Adrenal gland (tissue), 5 donors: Measurements from ENCODE around the gene PRDM16.

Source experiments
- POLR2A ChIP-seq, 2 donors: fragments of 450-650 bp; IDR thresholded peaks; one replicate each; pipeline ENCODE4 v1.6.1; 2017; ENCODE audit warnings: antibody characterized with exemption in 2 of 2, mild to moderate bottlenecking in 2 of 2, moderate library complexity in 1 of 2
- TF ChIP-seq, protein P1 (sequence below), 6 experiments: fragments of 450-650 bp in 4 of 6; fragments of 200-600 bp in 2 of 6; sonication (generic) in 1 of 6; IDR thresholded peaks; 1 replicate in 5 of 6; 2 replicates in 1 of 6; pipeline versions ENCODE4 v1.5.1 to v1.8.0; 2016 to 2021; ENCODE audit warnings: antibody characterized with exemption in 6 of 6, mild to moderate bottlenecking in 2 of 6, moderate library complexity in 1 of 6
- donor health status: DM: no; HTN: no; CAD: no.

DNA sequence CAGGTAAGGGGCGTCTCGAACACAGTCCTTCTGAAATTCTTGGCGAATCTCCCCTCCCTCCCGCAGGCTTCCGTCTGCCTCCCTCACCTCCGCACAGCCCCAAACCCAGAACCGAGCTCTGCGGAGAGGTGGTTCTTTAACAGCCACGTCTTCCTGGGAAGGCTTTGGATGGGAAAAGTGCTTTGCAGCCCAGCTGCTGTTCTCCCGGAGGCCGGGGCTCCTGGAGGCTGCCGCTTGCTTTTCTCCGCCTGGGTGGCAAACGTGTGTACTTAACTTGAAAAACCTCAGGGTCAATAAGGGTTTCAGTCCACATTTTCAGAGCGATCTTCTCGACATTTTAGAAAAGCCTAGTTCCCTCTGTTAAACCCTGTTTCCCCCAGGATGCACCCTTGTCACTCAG is 109.3 kb downstream of the PRDM16 start:
- no peak for TF ChIP-seq POLR2A (IDR thresholded peaks at IDR 0.05)
- TF ChIP-seq, protein P1, sequence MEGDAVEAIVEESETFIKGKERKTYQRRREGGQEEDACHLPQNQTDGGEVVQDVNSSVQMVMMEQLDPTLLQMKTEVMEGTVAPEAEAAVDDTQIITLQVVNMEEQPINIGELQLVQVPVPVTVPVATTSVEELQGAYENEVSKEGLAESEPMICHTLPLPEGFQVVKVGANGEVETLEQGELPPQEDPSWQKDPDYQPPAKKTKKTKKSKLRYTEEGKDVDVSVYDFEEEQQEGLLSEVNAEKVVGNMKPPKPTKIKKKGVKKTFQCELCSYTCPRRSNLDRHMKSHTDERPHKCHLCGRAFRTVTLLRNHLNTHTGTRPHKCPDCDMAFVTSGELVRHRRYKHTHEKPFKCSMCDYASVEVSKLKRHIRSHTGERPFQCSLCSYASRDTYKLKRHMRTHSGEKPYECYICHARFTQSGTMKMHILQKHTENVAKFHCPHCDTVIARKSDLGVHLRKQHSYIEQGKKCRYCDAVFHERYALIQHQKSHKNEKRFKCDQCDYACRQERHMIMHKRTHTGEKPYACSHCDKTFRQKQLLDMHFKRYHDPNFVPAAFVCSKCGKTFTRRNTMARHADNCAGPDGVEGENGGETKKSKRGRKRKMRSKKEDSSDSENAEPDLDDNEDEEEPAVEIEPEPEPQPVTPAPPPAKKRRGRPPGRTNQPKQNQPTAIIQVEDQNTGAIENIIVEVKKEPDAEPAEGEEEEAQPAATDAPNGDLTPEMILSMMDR (IDR thresholded peaks at IDR 0.05), result no peak
